GM12864 (cell line): Measurements from ENCODE around the gene MYO1A.

Experiments used
- DNase-seq: peaks from one replicate; pipeline ENCODE4 v3.0.0-alpha.2; 2011; ENCODE audit warnings: low read depth
- H3K4me3 ChIP-seq: 2 replicates; pipeline ENCODE4 v1.5.1; 2011; ENCODE audit warnings: mild to moderate bottlenecking, low read depth, low read length, control low read depth
- CTCF ChIP-seq: IDR thresholded peaks from 2 replicates; pipeline ENCODE4 v1.5.1; 2011; ENCODE audit warnings: low read depth, mild to moderate bottlenecking, moderate library complexity, low read length, control low read depth, inconsistent platforms; ENCODE audit errors: missing control alignments

Gene MYO1A

GRCh38 chr12:56995930-56996496 lies 53.9 kb downstream of the MYO1A start:
- TF ChIP-seq CTCF = no peak
- no peak overlapping the region for H3K4me3 ChIP-seq
- DNase-seq = no peak

- no peak overlapping the region for H3K4me3 ChIP-seq
- DNase-seq = no peak
- TF ChIP-seq CTCF = no peak
These were observed 54.6 kb downstream of the MYO1A start for GRCh38 chr12:56995201-56995929.

- H3K4me3 ChIP-seq = no peak overlapping the region
- DNase-seq = no peak
- TF ChIP-seq CTCF = no peak
These were observed 55.6 kb downstream of the MYO1A start for GRCh38 chr12:56994231-56994746.

GRCh38 chr12:56993346-56993745 lies 56.6 kb downstream of the MYO1A start:
- no peak for TF ChIP-seq CTCF
- no peak overlapping the region for H3K4me3 ChIP-seq
- no peak for DNase-seq

GRCh38 chr12:56991319-56992246 lies 58.3 kb downstream of the MYO1A start:
- no peak overlapping the region for H3K4me3 ChIP-seq
- no peak for TF ChIP-seq CTCF
- no peak for DNase-seq

GRCh38 chr12:56990648-56991318 lies 59.1 kb downstream of the MYO1A start:
- no peak for TF ChIP-seq CTCF
- no peak for DNase-seq
- no peak overlapping the region for H3K4me3 ChIP-seq
